HCT116 (cell line): Measurements from ENCODE around the gene RPP25. TPM values are rescaled to one million over a fixed set of nuclear protein-coding genes. Genes with fewer than 3 reads are reported as not detected.

Experiments used
- ATAC-seq: fragments of 200-7000 bp; cut with Tn5 transposase; 2 replicates; pipeline ENCODE4 v1.9.1; 2020; ENCODE audit warnings: mild to moderate bottlenecking, moderate library complexity
- BruUV-seq: library from RNA; stranded (reverse); fragments of 400-500 nt; replicated peaks from 2 replicates; lab custom pipeline; 2021; lab: Mats Ljungman, UMichigan
- CTCF ChIA-PET: fragments of 300-600 bp; sonication (Branson Sonifier 250); formaldehyde crosslinking; loops from one replicate; lab custom pipeline; 2021; ENCODE audit warnings: antibody characterized with exemption; lab: Charles Lee
- POLR2A ChIA-PET: fragments of 300-600, 350-600 bp; sonication (Branson Sonifier 250); formaldehyde crosslinking; loops from one replicate; lab custom pipeline; 2021; ENCODE audit warnings: antibody characterized with exemption; lab: Charles Lee
- RAD21 ChIA-PET, 2 experiments: fragments of 300-600 bp; sonication (Branson Sonifier 250); formaldehyde crosslinking; loops; one replicate each; lab custom pipeline; 2023; ENCODE audit warnings: low total read pairs in 2 of 2; ENCODE audit not compliant: uncharacterized antibody in 2 of 2, unreplicated experiment in 2 of 2, low non-redundant PET in 1 of 2; lab: Charles Lee
- DNase-seq: peaks from one replicate; pipeline ENCODE4 v3.0.0-alpha.2; 2010; ENCODE audit warnings: low read depth, low spot score
- H2AFZ ChIP-seq: fragments of 200-600 bp; shearing (Covaris generic), sonication (generic); 2 replicates; pipeline ENCODE4 v1.6.1; 2017; ENCODE audit warnings: low read depth, mixed run types, mixed read lengths, antibody characterized with exemption, low read length; ENCODE audit not compliant: poor library complexity, severe bottlenecking
- H3K27ac ChIP-seq: 2 replicates; pipeline ENCODE4 v1.5.1; 2012; ENCODE audit warnings: low read depth, low read length
- H3K27me3 ChIP-seq: fragments of 200-600 bp; sonication (generic); 2 replicates; pipeline ENCODE4 v1.6.1; 2016; ENCODE audit warnings: mixed run types, low read length, mixed read lengths; ENCODE audit not compliant: insufficient read depth
- H3K36me3 ChIP-seq, 2 experiments: fragments of 200-500 bp in 1 of 2; fragments of 200-600 bp in 1 of 2; sonication (Bioruptor generic) in 1 of 2; sonication (generic) in 1 of 2; 2 replicates each; pipeline versions ENCODE4 v1.5.1 to v1.6.1; 2014 to 2016; ENCODE audit warnings: low read length in 2 of 2, inconsistent platforms in 1 of 2, mixed read lengths in 1 of 2, mixed run types in 1 of 2; ENCODE audit not compliant: insufficient read depth in 2 of 2, control insufficient read depth in 1 of 2
- H3K4me1 ChIP-seq, 2 experiments: fragments of 200-600 bp in 1 of 2; sonication (generic) in 1 of 2; 2 replicates each; pipeline versions ENCODE4 v1.5.1 to v1.6.1; 2012 to 2017; ENCODE audit warnings: low read length in 2 of 2, inconsistent platforms in 1 of 2, mild to moderate bottlenecking in 1 of 2, mixed read lengths in 1 of 2, mixed run types in 1 of 2, moderate library complexity in 1 of 2; ENCODE audit not compliant: insufficient read depth in 2 of 2, control insufficient read depth in 1 of 2
- H3K4me2 ChIP-seq: fragments of 200-600 bp; sonication (generic); 2 replicates; pipeline ENCODE4 v1.6.1; 2017; ENCODE audit warnings: mixed run types, low read length, mixed read lengths
- H3K4me3 ChIP-seq, 2 experiments: fragments of 200-600 bp in 1 of 2; sonication (generic) in 1 of 2; replicated peaks in 1 of 2; 2 replicates each; pipeline ENCODE4 v1.5.1; 2011 to 2016; ENCODE audit warnings: low read length in 2 of 2, control low read depth in 1 of 2, low read depth in 1 of 2, mild to moderate bottlenecking in 1 of 2, mixed read lengths in 1 of 2, mixed run types in 1 of 2
- H3K79me2 ChIP-seq: fragments of 200-600 bp; sonication (generic); 2 replicates; pipeline ENCODE4 v1.6.1; 2017; ENCODE audit warnings: mild to moderate bottlenecking, mixed run types, low read length, moderate library complexity, mixed read lengths; ENCODE audit not compliant: insufficient read depth
- H3K9ac ChIP-seq: fragments of 200-600 bp; sonication (generic); 2 replicates; pipeline ENCODE4 v1.6.1; 2016; ENCODE audit warnings: low read length, mixed read lengths
- H3K9me2 ChIP-seq: fragments of 200-600 bp; sonication (generic), shearing (Covaris generic); 2 replicates; pipeline ENCODE4 v1.6.1; 2017; ENCODE audit warnings: mixed run types, mild to moderate bottlenecking, moderate library complexity; ENCODE audit not compliant: insufficient read depth
- H3K9me3 ChIP-seq, 2 experiments: fragments of 200-500 bp in 1 of 2; fragments of 200-600 bp in 1 of 2; sonication (Bioruptor generic) in 1 of 2; sonication (generic) in 1 of 2; 2 replicates each; pipeline ENCODE4 v1.6.1; 2014 to 2017; ENCODE audit warnings: low read length in 2 of 2, mixed read lengths in 2 of 2, inconsistent platforms in 1 of 2, low read depth in 1 of 2, mild to moderate bottlenecking in 1 of 2, mixed run types in 1 of 2, moderate library complexity in 1 of 2; ENCODE audit not compliant: control insufficient read depth in 1 of 2, insufficient read depth in 1 of 2
- H4K20me1 ChIP-seq: fragments of 200-600 bp; sonication (generic), shearing (Covaris generic); 2 replicates; pipeline ENCODE4 v1.6.1; 2017; ENCODE audit warnings: mixed run types, mild to moderate bottlenecking, moderate library complexity; ENCODE audit not compliant: insufficient read depth
- ATF3 ChIP-seq: IDR thresholded peaks from 2 replicates; pipeline ENCODE4 v1.6.1; 2012
- CBX3 ChIP-seq: IDR thresholded peaks from 2 replicates; pipeline ENCODE4 v1.6.1; 2012; ENCODE audit warnings: low read depth
- CEBPB ChIP-seq: IDR thresholded peaks from 2 replicates; pipeline ENCODE4 v1.6.1; 2012; ENCODE audit warnings: low read depth
- EGR1 ChIP-seq: IDR thresholded peaks from 2 replicates; pipeline ENCODE4 v1.6.1; 2012; ENCODE audit warnings: low read depth
- FOSL1 ChIP-seq: IDR thresholded peaks from 2 replicates; pipeline ENCODE4 v1.6.1; 2012; ENCODE audit warnings: low read depth
- JUND ChIP-seq: IDR thresholded peaks from 2 replicates; pipeline ENCODE4 v1.6.1; 2012
- MAX ChIP-seq: IDR thresholded peaks from 2 replicates; pipeline ENCODE4 v1.6.1; 2012
- POLR2A ChIP-seq: IDR thresholded peaks from 2 replicates; pipeline ENCODE4 v1.7.0; 2011; ENCODE audit warnings: borderline replicate concordance; ENCODE audit not compliant: insufficient read depth, insufficient read length; ENCODE audit errors: extremely low read depth
- RAD21 ChIP-seq: IDR thresholded peaks from 2 replicates; pipeline ENCODE4 v1.6.1; 2012; ENCODE audit warnings: low read depth, mild to moderate bottlenecking
- SIN3A ChIP-seq: IDR thresholded peaks from 2 replicates; pipeline ENCODE4 v1.6.1; 2012; ENCODE audit warnings: low read depth
- SRF ChIP-seq: IDR thresholded peaks from 2 replicates; pipeline ENCODE4 v1.6.1; 2012; ENCODE audit warnings: low read depth
- TCF7L2 ChIP-seq: IDR thresholded peaks from 2 replicates; pipeline ENCODE4 v1.7.0; 2011; ENCODE audit warnings: borderline replicate concordance, inconsistent platforms; ENCODE audit not compliant: insufficient read depth, insufficient read length; ENCODE audit errors: extremely low read depth
- ZFX ChIP-seq: fragments of 450-650 bp; IDR thresholded peaks from 2 replicates; pipeline ENCODE4 v1.6.1; 2017
- intact Hi-C: fragments of 100-400 bp; cut with micrococcal nuclease; formaldehyde crosslinking; loops from 2 replicates; pipeline ENCODE4 v1.10.0; 2022
- total RNA-seq: library from RNA; stranded (reverse); gene quantifications from one replicate; pipeline ENCODE4 v1.2.1, GENCODE V29; 2021; ENCODE audit not compliant: unreplicated experiment
- TF ChIP-seq, protein P1 (sequence below): IDR thresholded peaks from 2 replicates; pipeline ENCODE4 v1.6.1; 2011; ENCODE audit warnings: mild to moderate bottlenecking, low read length, moderate library complexity; ENCODE audit not compliant: insufficient replicate concordance; ENCODE audit errors: extremely low read depth

RPP25 gene
- total RNA-seq, 1 experiment from 2014 or later = 5.9 TPM

GRCh38 chr15:74967670-74968069 is 11.1 kb upstream of the RPP25 start:
- no peak overlapping the region for H3K27ac ChIP-seq
- no peaks in the 10 kb centered on the region for H4K20me1 ChIP-seq
- POLR2A ChIA-PET = no interaction called here
- DNase-seq = no peak
- H3K9me3 ChIP-seq = no peaks in the 10 kb centered on the region
- H3K36me3 ChIP-seq = no peaks in the 10 kb centered on the region
- H3K79me2 ChIP-seq = no peaks in the 10 kb centered on the region
- CTCF ChIA-PET = no interaction called here
- no peak overlapping the region for H3K4me3 ChIP-seq
- intact Hi-C loops = no loop called here
- H3K9me2 ChIP-seq = no peaks in the 10 kb centered on the region
- RAD21 ChIA-PET = no interaction called here
- ATAC-seq = no peak
- no peaks in the 10 kb centered on the region for H3K27me3 ChIP-seq
- H2AFZ ChIP-seq = no peak overlapping the region
- TF ChIP-seq ATF3 = no peak
- no peak for TF ChIP-seq FOSL1
- no peak for TF ChIP-seq SIN3A
- no peak for TF ChIP-seq CEBPB
- no peak for TF ChIP-seq SRF
- no peak for TF ChIP-seq TCF7L2
- TF ChIP-seq, protein P1, sequence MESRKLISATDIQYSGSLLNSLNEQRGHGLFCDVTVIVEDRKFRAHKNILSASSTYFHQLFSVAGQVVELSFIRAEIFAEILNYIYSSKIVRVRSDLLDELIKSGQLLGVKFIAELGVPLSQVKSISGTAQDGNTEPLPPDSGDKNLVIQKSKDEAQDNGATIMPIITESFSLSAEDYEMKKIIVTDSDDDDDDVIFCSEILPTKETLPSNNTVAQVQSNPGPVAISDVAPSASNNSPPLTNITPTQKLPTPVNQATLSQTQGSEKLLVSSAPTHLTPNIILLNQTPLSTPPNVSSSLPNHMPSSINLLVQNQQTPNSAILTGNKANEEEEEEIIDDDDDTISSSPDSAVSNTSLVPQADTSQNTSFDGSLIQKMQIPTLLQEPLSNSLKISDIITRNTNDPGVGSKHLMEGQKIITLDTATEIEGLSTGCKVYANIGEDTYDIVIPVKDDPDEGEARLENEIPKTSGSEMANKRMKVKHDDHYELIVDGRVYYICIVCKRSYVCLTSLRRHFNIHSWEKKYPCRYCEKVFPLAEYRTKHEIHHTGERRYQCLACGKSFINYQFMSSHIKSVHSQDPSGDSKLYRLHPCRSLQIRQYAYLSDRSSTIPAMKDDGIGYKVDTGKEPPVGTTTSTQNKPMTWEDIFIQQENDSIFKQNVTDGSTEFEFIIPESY = no peak
- TF ChIP-seq JUND = no peak
- no TSS peak for BruUV-seq
- H3K4me2 ChIP-seq = no peak overlapping the region
- no peaks in the 10 kb centered on the region for H3K4me1 ChIP-seq
- no peak overlapping the region for H3K9ac ChIP-seq

- Histone ChIP-seq H3K27me3 (no peaks in the 10 kb centered on the region), H3K4me2 (no peak overlapping the region), H3K9ac (no peak overlapping the region), H3K9me3 (no peaks in the 10 kb centered on the region), H3K79me2 (no peaks in the 10 kb centered on the region), H3K36me3 (no peaks in the 10 kb centered on the region)
- CTCF ChIA-PET = no interaction called here
- ATAC-seq = no peak
- TF ChIP-seq POLR2A (no peak), EGR1 (no peak), CEBPB (no peak), MAX (no peak), RAD21 (no peak), ZFX (no peak), CBX3 (no peak)
- TF ChIP-seq, all 23 proteins: peak for 0
- Histone ChIP-seq H3K9me2 (no peaks in the 10 kb centered on the region), H3K27ac (no peak overlapping the region), H3K4me3 (no peak overlapping the region), H4K20me1 (no peaks in the 10 kb centered on the region), H2AFZ (no peak overlapping the region), H3K4me1 (peaks cover 0 to 12% of the 10 kb centered on the region in 2 experiments; a peak in 3 of 4 replicates)
- intact Hi-C loops = no loop called here
- no TSS peak for BruUV-seq
- POLR2A ChIA-PET = no interaction called here
- DNase-seq = no peak
- RAD21 ChIA-PET = no interaction called here
Observed at GRCh38 chr15:74964794-74965193, 8.2 kb upstream of the RPP25 start.
